DND-41 (cell line): ENCODE data around the gene CEL.

Experiments used
- EZH2 ChIP-seq: IDR thresholded peaks from 3 replicates; pipeline ENCODE4 v1.6.1; 2012; ENCODE audit warnings: borderline replicate concordance, low read depth, mild to moderate bottlenecking, moderate library complexity, low read length, inconsistent platforms; ENCODE audit not compliant: severe bottlenecking
- TF ChIP-seq, protein P1 (sequence below): IDR thresholded peaks from 2 replicates; pipeline ENCODE4 v1.5.1; 2012; ENCODE audit warnings: borderline replicate concordance, low read length, moderate library complexity, mild to moderate bottlenecking; ENCODE audit not compliant: poor library complexity, severe bottlenecking; ENCODE audit errors: extremely low read depth

DNA sequence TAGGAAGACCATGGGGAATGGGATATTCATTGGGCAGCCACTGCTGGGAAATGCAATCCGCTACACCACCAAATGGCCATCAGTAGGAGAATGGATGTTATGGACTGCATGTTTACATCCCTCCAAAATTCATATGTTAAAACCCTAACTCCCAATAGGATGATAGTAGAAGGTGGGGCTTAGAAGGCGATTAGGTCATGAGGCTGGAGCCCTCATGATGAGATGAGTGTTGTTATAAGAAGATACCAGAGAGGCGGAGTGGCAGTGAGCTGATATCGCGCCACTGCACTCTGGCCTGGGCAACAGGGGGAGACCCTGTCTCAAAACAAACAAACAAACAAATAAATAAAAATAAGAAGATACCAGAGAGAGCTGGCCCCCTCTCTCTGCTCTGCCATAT lies 47.1 kb upstream of the CEL start:
- TF ChIP-seq, protein P1, sequence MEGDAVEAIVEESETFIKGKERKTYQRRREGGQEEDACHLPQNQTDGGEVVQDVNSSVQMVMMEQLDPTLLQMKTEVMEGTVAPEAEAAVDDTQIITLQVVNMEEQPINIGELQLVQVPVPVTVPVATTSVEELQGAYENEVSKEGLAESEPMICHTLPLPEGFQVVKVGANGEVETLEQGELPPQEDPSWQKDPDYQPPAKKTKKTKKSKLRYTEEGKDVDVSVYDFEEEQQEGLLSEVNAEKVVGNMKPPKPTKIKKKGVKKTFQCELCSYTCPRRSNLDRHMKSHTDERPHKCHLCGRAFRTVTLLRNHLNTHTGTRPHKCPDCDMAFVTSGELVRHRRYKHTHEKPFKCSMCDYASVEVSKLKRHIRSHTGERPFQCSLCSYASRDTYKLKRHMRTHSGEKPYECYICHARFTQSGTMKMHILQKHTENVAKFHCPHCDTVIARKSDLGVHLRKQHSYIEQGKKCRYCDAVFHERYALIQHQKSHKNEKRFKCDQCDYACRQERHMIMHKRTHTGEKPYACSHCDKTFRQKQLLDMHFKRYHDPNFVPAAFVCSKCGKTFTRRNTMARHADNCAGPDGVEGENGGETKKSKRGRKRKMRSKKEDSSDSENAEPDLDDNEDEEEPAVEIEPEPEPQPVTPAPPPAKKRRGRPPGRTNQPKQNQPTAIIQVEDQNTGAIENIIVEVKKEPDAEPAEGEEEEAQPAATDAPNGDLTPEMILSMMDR, result no peak
- TF ChIP-seq EZH2, result no peak
